Endothelial cell (in vitro differentiated cells): ENCODE data around the gene RAC2. TPM values are rescaled to one million over a fixed set of nuclear protein-coding genes. Genes with fewer than 3 reads are reported as not detected.

Source experiments
- DNase-seq: peaks from one replicate; pipeline ENCODE4 v3.0.0; 2021; ENCODE audit warnings: low spot score
- H3K27ac Mint-ChIP-seq: one replicate; pipeline ENCODE4 v1.8.0; 2021; ENCODE audit warnings: mixed read lengths, inconsistent platforms; ENCODE audit not compliant: unreplicated experiment
- H3K27me3 Mint-ChIP-seq: one replicate; pipeline ENCODE4 v1.8.0; 2021; ENCODE audit warnings: mild to moderate bottlenecking, moderate library complexity, mixed read lengths, inconsistent platforms; ENCODE audit not compliant: unreplicated experiment
- H3K36me3 Mint-ChIP-seq: one replicate; pipeline ENCODE4 v1.8.0; 2021; ENCODE audit warnings: mild to moderate bottlenecking, low read depth, mixed read lengths, inconsistent platforms; ENCODE audit not compliant: unreplicated experiment
- H3K4me1 Mint-ChIP-seq: one replicate; pipeline ENCODE4 v1.8.0; 2021; ENCODE audit warnings: mild to moderate bottlenecking, mixed read lengths, inconsistent platforms; ENCODE audit not compliant: unreplicated experiment
- H3K4me3 Mint-ChIP-seq: one replicate; pipeline ENCODE4 v1.8.0; 2021; ENCODE audit warnings: mild to moderate bottlenecking, mixed read lengths, inconsistent platforms; ENCODE audit not compliant: unreplicated experiment
- H3K9me3 Mint-ChIP-seq: one replicate; pipeline ENCODE4 v1.8.0; 2021; ENCODE audit warnings: mixed read lengths, inconsistent platforms; ENCODE audit not compliant: unreplicated experiment
- total RNA-seq: library from RNA; stranded (reverse); fragmentation: NEBNext Ultra II Directional; extraction: Animal tissue kit (Norgen Biotek cat#: 25700); gene quantifications from one replicate; pipeline ENCODE4 v1.2.1, GENCODE V29; 2021; ENCODE audit not compliant: unreplicated experiment
- TF ChIP-seq, protein P1 (sequence below): fragments of 200-600 bp; sonication (generic); IDR thresholded peaks from one replicate; pipeline ENCODE4 v1.5.0; 2021; ENCODE audit warnings: antibody characterized with exemption; ENCODE audit not compliant: unreplicated experiment

Gene RAC2
- total RNA-seq, 1 donor from 2014 or later, result 16.6 TPM

DNA sequence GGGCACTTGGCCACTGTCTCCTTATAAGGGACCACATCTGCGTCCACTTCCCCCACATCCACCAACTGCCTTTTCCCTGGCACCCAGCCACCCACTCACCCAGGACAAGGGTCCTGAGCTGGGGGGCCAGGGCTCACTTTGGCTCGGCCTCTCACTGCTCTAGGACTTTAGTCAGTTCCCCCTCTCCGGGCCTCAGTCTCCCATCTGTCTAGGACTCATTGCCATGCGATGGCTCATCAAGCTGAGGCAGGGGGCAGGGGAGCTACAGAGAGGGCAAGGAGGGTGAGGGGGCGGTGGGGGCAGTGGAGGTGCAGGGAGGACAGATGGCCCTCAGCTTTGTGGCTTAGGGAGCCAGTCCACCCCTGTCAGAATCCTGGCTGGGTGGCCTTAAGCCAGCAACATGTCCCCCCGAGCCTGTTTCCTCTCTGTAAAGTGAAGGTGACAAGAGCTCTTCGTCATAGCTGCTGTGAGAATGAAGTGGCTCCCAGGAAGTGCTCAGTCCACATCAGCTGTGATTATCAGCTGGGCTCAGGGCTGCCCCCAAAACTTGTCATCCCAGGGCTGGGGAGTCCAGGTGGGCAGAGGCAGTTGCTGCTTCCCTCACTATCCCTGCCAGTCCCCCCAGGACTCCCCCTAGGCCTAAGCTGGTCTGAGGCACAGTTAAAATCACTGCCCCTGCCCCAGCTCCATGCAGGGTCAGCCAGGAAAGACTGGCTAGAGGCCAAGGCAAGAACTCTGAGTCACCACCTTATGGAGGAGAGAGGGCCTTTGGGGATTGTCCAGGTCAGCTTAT lies 14.9 kb downstream of the RAC2 start:
- DNase-seq, result no peak
- peaks cover 9% of the 10 kb centered on the region for H3K36me3 Mint-ChIP-seq
- H3K4me1 Mint-ChIP-seq, result no peaks in the 10 kb centered on the region
- no peak overlapping the region for H3K27ac Mint-ChIP-seq
- no peak overlapping the region for H3K4me3 Mint-ChIP-seq
- H3K27me3 Mint-ChIP-seq, result peaks cover 7% of the 10 kb centered on the region
- peaks cover 4% of the 10 kb centered on the region for H3K9me3 Mint-ChIP-seq
- TF ChIP-seq, protein P1, sequence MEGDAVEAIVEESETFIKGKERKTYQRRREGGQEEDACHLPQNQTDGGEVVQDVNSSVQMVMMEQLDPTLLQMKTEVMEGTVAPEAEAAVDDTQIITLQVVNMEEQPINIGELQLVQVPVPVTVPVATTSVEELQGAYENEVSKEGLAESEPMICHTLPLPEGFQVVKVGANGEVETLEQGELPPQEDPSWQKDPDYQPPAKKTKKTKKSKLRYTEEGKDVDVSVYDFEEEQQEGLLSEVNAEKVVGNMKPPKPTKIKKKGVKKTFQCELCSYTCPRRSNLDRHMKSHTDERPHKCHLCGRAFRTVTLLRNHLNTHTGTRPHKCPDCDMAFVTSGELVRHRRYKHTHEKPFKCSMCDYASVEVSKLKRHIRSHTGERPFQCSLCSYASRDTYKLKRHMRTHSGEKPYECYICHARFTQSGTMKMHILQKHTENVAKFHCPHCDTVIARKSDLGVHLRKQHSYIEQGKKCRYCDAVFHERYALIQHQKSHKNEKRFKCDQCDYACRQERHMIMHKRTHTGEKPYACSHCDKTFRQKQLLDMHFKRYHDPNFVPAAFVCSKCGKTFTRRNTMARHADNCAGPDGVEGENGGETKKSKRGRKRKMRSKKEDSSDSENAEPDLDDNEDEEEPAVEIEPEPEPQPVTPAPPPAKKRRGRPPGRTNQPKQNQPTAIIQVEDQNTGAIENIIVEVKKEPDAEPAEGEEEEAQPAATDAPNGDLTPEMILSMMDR, result no peak

DNA sequence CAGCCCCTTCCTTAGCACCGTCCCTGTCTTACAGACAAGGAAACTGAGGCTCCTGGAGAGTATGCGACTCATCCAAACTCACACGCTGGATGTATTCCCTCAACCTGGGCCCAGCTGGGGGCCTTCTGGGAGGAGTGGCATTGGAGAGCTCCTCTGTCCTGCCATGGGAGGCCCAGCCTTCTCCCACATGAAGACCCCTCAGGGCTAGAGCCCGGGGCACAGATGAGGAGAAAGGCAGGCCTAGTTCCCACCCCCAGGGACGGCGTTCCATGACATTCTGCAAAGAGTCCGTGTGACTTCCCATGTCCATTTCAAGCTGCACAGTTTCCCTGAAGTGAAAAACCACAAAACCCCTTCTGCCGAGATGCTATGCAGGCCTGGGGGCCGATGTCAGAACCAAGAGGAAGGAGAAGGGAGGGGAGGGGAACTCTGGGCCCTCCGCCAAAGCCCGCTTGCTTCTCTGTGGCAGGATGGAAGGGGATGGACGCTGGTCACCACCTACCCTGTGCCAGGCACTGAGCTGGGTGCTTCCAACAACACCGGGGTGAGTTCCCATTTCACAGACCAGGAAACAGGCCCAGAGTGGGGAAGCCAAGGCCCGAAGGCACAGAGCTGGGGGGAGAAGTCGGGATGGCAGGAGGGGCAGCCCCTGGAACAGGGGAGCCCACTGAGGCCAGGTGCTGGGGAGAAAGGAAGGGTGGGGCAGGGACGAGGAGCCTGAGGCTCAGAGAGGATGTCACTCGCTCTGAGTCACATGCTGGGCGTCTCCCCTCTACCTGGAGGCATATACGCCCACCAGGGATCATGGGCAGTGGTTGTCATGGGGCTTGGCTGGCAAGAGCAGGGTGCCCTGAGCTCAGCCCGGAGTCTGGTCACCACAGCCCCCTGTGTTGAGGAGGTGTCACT lies 15.7 kb downstream of the RAC2 start:
- DNase-seq, result no peak
- Mint-ChIP-seq H3K4me1 (no peaks in the 10 kb centered on the region), H3K27ac (no peak overlapping the region), H3K36me3 (peaks cover 10% of the 10 kb centered on the region), H3K9me3 (peaks cover 4% of the 10 kb centered on the region), H3K27me3 (peaks cover 7% of the 10 kb centered on the region), H3K4me3 (no peak overlapping the region)
- TF ChIP-seq, protein P1, result no peak

DNA sequence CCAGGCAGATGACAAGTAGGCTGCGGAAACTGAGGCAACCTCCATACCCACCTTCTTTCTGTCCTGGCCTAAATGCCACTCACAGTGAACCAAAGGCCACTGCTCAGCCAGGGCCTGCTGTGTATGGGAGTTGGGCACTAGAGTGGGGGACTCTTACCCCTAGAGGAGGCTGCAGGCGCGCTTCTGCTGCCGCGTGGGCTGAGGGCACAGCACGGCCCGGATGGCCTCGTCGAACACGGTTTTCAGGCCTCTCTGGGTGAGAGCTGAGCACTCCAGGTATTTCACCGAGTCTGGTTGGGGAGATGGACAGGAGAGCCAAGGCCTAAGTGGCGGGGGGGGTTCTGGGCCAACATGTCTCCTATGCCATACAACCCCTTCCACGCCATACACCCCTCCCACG lies 17.6 kb downstream of the RAC2 start:
- DNase-seq, result no peak
- H3K27me3 Mint-ChIP-seq, result peaks cover 7% of the 10 kb centered on the region
- peaks cover 10% of the 10 kb centered on the region for H3K36me3 Mint-ChIP-seq
- H3K4me1 Mint-ChIP-seq, result no peaks in the 10 kb centered on the region
- no peak overlapping the region for H3K4me3 Mint-ChIP-seq
- TF ChIP-seq, protein P1, result no peak
- H3K27ac Mint-ChIP-seq, result no peak overlapping the region
- H3K9me3 Mint-ChIP-seq, result peaks cover 4% of the 10 kb centered on the region

DNA sequence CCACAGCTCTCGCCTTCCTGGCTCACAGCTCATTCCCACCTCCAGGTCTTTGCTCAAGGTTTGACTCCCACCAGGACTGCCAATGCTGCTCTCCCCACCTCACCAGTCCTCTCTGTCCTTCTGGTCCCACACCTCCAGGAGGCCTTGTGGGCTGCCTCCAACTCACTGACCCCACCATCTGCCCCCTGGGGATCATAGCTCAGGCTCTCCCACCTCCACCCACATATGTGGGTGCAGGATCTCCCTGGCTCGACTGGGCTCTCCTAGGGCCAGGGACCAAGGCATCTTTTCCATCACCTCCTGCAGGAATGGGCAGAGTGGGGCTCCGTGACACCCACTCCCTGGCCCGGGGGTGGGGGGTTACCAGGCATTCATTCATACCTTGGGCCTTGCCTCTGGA lies 18.0 kb downstream of the RAC2 start:
- Mint-ChIP-seq H3K4me3 (no peak overlapping the region), H3K36me3 (peaks cover 10% of the 10 kb centered on the region), H3K9me3 (peaks cover 4% of the 10 kb centered on the region), H3K4me1 (no peaks in the 10 kb centered on the region), H3K27ac (no peak overlapping the region), H3K27me3 (peaks cover 7% of the 10 kb centered on the region)
- TF ChIP-seq, protein P1, result no peak
- no peak for DNase-seq
